ENCODE data around the gene MYEOV. TPM values are rescaled to one million over a fixed set of nuclear protein-coding genes. Genes with fewer than 3 reads are reported as not detected.

Gene MYEOV
- total RNA-seq, 4 donors from 2014 or later: 0.65 to 8.9 (median 0.83) TPM

DNA sequence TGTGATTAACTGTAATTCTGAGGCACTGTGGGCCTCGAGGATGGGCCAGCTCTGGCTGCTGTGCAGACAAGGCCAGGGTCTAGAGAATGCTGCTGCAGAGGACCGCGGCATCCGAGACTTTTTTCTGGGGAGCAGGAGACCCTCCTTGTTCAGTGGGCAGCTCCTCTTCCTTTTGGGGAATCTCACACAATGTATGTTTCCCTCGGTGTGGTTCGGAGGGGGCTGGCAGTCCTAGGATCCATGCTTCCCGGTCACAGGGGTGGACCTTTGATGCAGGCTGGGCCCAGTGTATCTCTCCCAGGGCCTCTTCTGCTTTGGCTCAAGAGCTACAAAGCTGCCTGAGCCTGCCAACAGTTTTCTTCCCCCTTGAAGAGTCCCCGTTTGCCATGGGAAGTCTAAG is 31.5 kb downstream of the MYEOV start:
- no peak for ATAC-seq (ENCODE audit: low FRiP score)
- TF ChIP-seq, protein P1, sequence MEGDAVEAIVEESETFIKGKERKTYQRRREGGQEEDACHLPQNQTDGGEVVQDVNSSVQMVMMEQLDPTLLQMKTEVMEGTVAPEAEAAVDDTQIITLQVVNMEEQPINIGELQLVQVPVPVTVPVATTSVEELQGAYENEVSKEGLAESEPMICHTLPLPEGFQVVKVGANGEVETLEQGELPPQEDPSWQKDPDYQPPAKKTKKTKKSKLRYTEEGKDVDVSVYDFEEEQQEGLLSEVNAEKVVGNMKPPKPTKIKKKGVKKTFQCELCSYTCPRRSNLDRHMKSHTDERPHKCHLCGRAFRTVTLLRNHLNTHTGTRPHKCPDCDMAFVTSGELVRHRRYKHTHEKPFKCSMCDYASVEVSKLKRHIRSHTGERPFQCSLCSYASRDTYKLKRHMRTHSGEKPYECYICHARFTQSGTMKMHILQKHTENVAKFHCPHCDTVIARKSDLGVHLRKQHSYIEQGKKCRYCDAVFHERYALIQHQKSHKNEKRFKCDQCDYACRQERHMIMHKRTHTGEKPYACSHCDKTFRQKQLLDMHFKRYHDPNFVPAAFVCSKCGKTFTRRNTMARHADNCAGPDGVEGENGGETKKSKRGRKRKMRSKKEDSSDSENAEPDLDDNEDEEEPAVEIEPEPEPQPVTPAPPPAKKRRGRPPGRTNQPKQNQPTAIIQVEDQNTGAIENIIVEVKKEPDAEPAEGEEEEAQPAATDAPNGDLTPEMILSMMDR (IDR thresholded peaks at IDR 0.05): no peak
- DNase-seq (ENCODE audit: low spot score): no peak

DNA sequence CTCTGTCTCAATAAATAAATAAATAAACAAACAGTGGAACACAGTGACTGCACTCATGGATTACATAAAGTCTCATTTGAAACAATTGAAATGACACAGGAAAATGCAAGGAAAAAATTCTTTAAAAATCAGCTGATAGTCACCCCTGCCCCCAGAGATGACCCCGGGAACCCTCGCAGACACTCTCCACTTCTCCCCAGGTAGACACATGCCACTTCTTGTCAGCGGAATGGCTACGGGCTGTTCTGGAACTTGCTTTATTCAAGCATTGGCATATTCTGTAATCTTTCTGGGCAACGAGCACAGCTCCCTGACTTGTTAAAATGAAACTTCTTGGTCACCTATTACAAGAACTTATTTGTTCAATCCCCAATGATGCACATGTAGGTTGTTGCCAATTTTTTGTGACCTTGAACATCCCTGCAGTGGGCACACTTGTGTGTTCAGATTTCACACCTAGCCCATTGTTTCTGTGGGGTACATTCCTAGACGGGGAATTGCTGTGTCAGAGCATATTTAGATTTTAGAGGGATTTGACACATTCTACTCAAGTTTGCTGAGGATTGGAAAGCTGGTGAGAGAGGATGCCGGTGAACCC is 32.8 kb downstream of the MYEOV start:
- TF ChIP-seq, protein P1 (IDR thresholded peaks at IDR 0.05): no peak
- no peak for ATAC-seq (ENCODE audit: low FRiP score)
- no peak for DNase-seq (ENCODE audit: low spot score)

DNA sequence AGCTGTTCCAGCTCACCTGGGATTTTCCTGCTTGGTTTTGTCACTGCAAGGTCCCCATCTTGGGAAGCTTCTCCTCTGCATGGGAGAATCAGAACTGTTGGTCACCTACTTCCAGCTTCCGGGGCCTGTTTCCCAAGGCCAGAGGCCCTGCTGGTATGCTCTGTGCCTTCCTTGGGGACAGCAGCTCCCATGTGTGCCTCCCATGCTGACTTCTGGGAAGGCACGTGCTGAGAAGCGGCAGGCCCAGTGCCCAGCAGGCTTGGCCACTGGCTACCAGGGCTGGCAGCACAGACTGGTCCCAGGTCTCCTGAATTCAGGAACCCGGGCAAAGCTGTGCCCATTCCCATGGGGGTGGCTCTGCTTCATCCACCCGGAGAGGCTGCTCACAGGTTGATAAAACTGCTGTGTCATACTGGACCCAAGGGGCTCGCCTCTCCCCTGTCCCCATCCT is 33.8 kb downstream of the MYEOV start:
- TF ChIP-seq, protein P1 (IDR thresholded peaks at IDR 0.05): no peak
- ATAC-seq (ENCODE audit: low FRiP score) (peak; percentile 64), DNase-seq (ENCODE audit: low spot score) (peak; percentile 4)

DNA sequence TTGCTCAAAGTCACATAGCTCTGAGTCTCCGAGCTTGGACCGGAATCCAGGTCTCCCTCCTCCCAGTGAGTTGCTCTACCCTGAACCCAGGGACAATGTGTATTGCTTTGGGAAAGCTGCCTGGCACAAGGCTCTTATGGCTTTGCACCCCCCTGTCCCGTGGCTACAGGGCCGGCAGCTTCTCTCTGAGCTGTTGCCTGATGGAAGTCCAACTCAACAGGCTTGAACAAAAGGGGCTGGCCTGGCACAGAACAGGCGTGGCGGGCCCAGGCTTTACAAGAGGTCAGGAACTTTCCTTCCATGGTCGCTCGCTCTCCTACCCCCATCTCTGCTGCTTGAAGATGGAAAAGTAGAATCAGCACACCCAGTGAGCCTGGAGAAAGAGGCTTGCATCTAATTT is 34.3 kb downstream of the MYEOV start:
- ATAC-seq (ENCODE audit: low FRiP score): no peak
- TF ChIP-seq, protein P1 (IDR thresholded peaks at IDR 0.05): no peak
- no peak for DNase-seq (ENCODE audit: low spot score)

DNA sequence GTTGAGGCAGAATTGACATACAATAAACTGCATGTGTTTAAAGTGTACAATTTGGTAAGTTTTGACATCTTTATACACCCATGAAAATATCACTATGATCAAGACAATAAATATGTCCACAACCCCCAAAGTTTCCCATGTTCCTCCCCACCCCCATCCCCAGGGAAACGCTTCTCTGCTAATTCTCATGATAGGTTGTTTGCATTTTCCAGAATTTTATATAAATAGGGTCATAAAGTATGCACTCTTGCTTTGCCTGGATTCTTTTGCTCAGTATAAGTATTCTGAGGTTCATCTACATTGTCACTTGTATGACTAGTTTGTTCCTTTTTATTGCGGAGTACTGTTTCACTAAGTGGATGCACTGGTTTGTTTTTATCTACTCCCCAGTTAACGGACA is 35.6 kb downstream of the MYEOV start:
- TF ChIP-seq, protein P1 (IDR thresholded peaks at IDR 0.05): no peak
- ATAC-seq (ENCODE audit: low FRiP score): no peak
- no peak for DNase-seq (ENCODE audit: low spot score)

DNA sequence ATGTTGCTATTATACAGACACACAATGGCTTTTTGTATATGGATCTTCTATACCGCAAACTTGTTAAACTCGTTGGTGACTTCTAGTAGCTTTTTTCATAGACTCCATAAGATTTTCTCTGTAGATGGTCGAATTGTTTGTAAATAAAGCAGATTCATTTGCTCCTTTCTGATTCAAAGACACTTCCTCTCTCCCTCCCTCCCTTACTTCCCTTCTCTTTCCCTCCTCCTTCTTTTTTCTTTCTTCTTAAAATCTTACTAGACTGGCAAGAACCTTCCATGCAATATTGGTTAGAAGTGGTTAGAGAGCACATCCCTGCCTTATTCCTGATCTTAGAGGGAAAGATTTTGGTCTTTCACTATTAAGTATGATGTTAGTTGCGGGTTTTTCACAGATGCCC is 36.4 kb downstream of the MYEOV start:
- no peak for ATAC-seq (ENCODE audit: low FRiP score)
- DNase-seq (ENCODE audit: low spot score): no peak
- TF ChIP-seq, protein P1 (IDR thresholded peaks at IDR 0.05): no peak

DNA sequence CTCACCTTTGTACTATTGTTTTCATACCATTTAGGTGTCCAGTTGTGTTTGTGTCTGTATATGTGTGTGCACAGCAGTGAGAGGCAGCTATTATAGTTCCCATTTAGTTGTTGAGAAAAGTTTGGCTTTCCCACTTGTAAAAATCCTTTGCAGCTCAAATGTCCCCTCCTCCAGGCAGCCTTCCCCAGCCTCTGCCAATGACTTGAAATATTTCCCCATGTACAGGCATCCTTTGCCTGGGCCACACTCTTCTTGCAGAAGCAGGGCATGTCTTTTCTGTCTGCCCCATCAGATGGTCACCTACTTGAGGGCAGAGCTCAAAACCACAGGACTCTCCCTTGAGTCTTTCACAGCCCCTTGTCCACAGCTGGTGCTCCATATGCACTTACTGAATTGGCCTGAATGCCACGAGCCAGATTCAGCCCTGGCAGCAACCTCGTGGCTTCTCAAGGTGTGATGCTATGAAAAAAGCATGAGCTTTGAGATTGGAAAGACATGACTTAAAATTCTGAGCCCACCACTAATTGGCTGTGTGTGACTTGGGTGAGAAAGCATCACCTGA is 39.3 kb downstream of the MYEOV start:
- TF ChIP-seq, protein P1 (IDR thresholded peaks at IDR 0.05): no peak
- DNase-seq (ENCODE audit: low spot score) (no peak), ATAC-seq (ENCODE audit: low FRiP score) (no peak)
